IPS-18c (cell line): ENCODE results near the gene RNF151.
A peak's percentile ranks its signal among the peaks of the same experiment; 100 is the strongest.
"Not testable (repeated sequence)": the region's sequence is repeated elsewhere in the genome, so short reads cannot be mapped to it uniquely, and the experiment has no call there.

Experiments used
- H3K4me3 ChIP-seq: 2 replicates; pipeline ENCODE4 v1.7.0; 2013; ENCODE audit warnings: low read depth, mild to moderate bottlenecking, low read length, moderate library complexity; ENCODE audit not compliant: insufficient read depth
- H3K9me3 ChIP-seq: one replicate; pipeline ENCODE4 v1.6.1; 2013; ENCODE audit warnings: mild to moderate bottlenecking, low read length, moderate library complexity; ENCODE audit not compliant: control insufficient read depth, insufficient read depth

Gene RNF151

DNA sequence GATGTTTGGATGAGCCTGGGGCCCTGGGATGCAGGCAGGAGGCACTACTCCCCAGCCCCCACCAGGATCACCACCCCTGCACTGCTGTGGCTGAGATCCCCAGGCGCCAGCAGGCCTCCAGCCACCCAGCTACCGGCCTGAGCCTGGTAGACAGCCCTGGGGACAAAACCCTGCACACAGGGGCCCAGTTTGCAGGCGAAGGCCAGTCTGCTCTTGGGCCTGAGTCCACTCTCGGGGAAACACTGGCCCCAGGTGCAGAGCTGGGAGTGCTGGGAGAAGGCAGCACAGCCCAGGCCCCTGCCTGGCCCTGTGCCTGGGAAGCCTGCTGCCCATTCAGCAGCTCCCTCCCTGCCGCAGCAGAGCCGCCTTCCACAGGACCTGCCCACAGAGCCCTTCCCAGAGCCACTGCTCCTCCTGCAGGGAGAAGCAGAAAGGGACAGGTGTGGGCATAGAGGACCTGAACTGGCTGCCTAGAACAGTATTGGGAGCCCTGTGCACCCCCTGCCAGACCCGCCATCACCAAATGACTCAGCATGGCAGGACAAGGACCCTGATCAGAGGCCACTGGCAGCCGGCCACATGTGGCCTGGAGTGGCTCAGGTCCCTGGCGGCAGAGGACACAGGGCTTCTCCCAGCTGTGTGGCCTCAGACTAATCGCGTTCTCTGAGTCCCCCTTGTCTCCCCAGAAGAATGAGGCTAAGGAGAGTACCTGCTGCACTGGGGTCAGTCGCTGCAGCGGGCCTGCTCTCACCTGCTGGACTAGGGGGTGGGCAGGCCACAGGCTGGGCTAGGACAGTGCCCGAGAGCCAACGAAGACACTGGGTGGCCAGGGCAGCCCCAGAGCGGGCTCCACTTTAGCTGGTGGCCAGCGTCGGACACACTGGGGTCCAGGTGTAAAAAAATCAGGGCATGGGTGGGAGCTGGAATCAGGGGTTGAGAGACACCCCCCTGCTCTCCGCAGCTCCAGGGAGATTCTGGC, 34.3 kb upstream of the RNF151 start:
- Histone ChIP-seq H3K9me3 (no peaks in the 10 kb centered on the region), H3K4me3 (no peak overlapping the region)

DNA sequence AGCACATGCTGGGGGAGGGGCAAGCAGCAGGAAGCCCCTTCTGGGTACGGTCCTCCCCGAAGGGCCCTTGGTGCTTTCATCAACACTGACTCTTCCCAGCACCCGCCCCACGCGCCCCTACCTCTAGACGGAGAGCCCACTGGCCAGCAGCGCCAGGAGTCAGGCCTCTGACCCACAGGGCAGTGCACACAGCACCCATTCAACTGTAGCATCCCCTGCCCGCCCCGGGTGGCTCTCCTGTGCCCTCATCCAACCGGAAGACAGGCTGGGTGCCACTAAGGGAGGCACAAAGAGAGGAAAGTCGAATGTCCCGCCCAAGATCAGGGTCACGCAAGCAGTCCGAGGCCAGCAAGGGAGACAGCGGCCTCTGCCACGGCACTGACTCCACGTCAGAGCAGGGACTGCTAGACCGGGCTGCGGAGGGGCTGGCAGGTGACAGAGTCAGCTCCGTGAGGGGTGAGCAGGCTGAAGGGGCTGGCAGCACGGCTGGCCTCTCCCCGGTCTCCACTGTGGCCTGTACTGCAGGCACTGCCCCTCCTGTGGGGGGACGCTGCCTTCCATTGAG, 33.5 kb upstream of the RNF151 start:
- no peak overlapping the region for H3K4me3 ChIP-seq
- H3K9me3 ChIP-seq: no peaks in the 10 kb centered on the region

DNA sequence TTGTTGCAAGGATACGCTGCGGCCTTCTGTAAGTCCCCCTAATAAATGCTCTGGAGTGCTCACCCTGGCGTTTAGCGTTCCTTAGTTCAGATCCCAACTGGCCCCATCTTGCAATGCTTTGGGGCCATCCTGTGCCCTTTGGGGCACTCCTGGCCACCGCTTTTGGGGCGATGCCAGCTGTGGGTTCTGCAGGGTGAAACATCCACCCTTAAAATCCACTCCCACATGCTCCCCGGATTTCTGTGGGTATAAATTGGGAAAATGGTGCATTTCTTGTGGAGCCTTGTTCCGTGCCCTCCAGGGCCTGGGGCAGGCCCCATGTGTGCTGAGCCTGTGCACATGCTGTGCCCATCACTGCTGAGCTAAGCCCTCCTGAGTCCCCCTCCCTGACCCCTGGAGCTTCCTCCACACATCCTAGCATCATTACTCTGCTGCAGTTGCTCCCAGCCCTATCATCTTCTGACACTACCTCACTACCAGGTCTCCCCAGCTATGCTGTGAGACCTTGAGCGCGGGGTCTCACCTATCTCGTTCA, 29.6 kb upstream of the RNF151 start:
- Histone ChIP-seq H3K4me3 (no peak overlapping the region), H3K9me3 (no peaks in the 10 kb centered on the region)

GRCh38 chr16:1938316-1938715, 28.3 kb upstream of the RNF151 start:
- Histone ChIP-seq H3K9me3 (no peaks in the 10 kb centered on the region), H3K4me3 (no peak overlapping the region)

DNA sequence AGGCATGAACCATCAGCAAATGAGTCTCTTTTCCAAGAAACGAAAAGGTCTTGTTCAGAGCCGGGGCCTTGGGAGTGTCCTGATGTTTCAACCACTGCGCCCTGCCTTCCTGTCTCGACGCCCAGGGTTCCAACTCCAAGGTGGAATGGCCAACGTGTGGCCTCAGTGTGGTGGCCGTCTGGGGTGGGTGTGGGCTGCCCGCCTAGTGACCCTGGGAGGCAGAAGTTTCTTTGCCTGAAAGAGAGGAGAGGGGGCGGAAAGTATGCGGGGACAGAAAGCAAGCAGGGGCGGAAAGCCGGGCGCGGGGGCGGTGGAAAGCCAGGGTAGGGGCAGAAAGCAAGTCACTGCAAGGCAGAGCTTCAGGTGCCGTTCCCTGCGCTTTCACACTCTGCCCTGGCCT, 27.7 kb upstream of the RNF151 start:
- Histone ChIP-seq H3K4me3 (no peak overlapping the region), H3K9me3 (no peaks in the 10 kb centered on the region)

DNA sequence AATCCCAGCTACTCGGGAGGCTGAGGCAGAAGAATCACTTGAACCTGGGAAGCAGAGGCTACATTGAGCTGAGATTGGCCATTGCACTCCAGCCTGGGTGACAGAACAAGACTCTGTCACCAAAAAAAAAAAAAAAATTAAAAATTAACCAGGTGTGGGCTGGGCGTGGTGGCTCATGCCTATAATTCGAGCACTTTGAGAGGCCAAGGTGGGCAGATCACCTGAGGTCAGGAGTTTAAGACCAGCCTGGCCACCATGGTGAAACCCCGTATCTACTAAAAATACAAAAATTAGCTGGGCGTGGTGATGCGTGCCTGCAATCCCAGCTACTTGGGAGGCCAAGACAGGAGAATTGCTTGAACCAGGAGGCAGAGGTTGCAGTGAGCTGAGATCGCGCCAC, 26.8 kb upstream of the RNF151 start:
- H3K4me3 ChIP-seq, H3K9me3 ChIP-seq: not testable (repeated sequence)

- Histone ChIP-seq H3K4me3 (no peak overlapping the region), H3K9me3 (no peaks in the 10 kb centered on the region)
Observed at GRCh38 chr16:1940273-1941161, 26.1 kb upstream of the RNF151 start.

DNA sequence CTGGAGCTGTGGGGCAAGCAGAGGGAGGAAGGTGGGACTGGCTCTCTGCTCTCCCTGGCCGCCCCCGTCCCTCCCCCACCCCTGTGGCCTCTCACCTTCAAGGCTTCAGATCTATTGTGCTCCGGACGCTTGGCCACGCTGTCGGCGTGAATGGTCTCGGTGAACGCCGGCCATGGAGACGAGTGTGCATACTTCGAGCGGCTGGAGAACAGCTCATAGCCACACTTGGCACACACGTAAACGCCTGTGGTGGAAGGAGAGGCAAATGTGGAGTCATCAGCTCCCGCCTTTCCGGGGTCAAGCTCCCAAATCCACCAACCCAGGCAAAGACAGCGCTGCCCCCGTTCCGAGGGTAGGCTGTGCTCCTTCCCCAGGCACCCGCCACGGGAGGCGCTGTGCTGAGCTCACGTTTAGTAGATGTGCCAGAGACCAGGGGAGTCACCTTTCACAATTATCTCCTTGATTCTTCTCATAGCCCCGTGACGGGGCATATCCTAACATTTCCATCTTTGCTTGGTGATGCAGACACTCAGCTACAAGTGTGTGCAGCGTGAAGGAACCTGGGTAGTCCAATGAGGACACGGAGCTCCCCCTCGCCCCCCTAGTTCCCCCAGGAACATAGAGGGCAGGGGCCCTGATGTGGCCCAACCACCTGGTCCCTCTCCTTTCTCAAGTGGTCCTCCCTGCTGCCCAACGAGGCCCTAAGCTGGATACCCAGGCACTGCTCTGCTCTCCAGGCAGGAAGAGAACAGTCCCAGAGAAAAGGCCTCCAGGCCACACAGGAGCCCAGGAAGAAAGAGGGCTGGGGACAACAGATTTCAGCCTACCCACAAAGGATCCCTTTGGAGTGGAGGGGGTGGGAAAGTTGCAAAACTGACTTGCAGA, 25.3 kb upstream of the RNF151 start:
- no peaks in the 10 kb centered on the region for H3K9me3 ChIP-seq
- no peak overlapping the region; the same call in 1 of the 2 replicates for H3K4me3 ChIP-seq

GRCh38 chr16:1942047-1942809, 24.4 kb upstream of the RNF151 start:
- Histone ChIP-seq H3K9me3 (no peaks in the 10 kb centered on the region), H3K4me3 (peak overlapping the region; percentile 94)

DNA sequence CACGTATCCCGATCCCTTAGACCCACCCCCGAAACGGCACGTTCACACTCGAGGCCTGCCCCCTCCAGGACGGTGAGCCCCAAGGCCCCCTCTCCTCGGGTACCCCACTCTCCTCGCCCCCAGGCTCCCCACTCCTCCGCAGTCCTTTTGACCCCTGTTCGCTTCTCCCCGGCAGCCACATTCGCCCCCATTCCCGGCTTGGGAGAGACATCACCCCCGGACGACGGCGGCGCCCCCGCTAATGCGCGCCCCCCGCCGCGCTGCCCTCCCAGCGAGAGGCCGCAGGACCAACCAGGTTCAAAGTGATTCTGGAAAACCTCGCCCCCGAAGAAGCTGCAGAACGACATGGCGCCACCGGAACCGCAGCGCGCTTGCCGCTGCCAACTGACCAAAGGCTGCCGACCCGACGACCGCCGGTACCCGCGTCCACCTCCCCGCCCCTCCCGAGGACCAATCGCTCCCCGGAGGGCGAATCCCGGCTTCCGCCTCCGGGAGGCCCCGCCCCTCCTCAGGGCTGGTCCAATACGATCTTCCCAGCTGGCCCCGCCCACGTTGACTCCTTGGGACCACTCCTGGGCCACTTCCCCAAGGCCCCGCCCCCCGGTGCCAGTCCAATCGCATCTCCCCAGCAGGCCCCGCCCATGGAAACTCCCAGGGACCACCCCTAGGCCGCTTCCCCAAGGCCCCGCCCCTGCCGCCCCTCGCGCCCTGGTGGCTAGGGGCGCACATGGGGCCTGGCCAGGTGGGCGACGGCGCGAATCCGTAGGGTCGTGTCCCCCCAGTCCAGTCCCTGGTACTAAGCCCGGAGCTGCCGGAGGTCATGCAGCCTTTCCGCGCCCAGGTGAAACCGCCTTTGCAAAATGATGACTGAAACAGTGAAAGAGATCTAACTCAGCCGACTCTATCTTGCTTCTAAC, 23.6 kb upstream of the RNF151 start, which contains the start of gene MSRB1:
Gene MSRB1, minus strand, starts transcription at position 390 of the 917 bp plus-strand sequence. Its CDS starts 43 bp downstream, at position 347.
- peak within 1 kb of the TSS; percentile 94 for H3K4me3 ChIP-seq
- H3K9me3 ChIP-seq: no peaks in the 10 kb centered on the region

GRCh38 chr16:1944612-1945199, 21.9 kb upstream of the RNF151 start:
- no peak overlapping the region for H3K4me3 ChIP-seq
- no peaks in the 10 kb centered on the region for H3K9me3 ChIP-seq

- Histone ChIP-seq H3K4me3 (no peak overlapping the region), H3K9me3 (no peaks in the 10 kb centered on the region)
Observed at GRCh38 chr16:1945559-1946391, 20.9 kb upstream of the RNF151 start.

- no peaks in the 10 kb centered on the region for H3K9me3 ChIP-seq
- no peak overlapping the region for H3K4me3 ChIP-seq
Observed at GRCh38 chr16:1946495-1947368, 19.9 kb upstream of the RNF151 start.
